TTC549 (cell line): ENCODE results near the gene NUP214.
"Not testable (repeated sequence)": the region's sequence is repeated elsewhere in the genome, so short reads cannot be mapped to it uniquely, and the experiment has no call there.

ENCODE experiments used
- FAIRE-seq: peaks from 2 replicates; lab custom pipeline; 2012; peaks lifted over from hg19 to GRCh38; lab: Jason Lieb, UNC

The NUP214 gene

GRCh38 chr9:131096269-131097125, 28.9 kb upstream of the NUP214 start, which contains the start of gene AIF1L:
Gene AIF1L, plus strand, starts transcription at chr9:131096531. Its CDS starts 99 bp downstream, at chr9:131096630.
- FAIRE-seq: no peak

DNA sequence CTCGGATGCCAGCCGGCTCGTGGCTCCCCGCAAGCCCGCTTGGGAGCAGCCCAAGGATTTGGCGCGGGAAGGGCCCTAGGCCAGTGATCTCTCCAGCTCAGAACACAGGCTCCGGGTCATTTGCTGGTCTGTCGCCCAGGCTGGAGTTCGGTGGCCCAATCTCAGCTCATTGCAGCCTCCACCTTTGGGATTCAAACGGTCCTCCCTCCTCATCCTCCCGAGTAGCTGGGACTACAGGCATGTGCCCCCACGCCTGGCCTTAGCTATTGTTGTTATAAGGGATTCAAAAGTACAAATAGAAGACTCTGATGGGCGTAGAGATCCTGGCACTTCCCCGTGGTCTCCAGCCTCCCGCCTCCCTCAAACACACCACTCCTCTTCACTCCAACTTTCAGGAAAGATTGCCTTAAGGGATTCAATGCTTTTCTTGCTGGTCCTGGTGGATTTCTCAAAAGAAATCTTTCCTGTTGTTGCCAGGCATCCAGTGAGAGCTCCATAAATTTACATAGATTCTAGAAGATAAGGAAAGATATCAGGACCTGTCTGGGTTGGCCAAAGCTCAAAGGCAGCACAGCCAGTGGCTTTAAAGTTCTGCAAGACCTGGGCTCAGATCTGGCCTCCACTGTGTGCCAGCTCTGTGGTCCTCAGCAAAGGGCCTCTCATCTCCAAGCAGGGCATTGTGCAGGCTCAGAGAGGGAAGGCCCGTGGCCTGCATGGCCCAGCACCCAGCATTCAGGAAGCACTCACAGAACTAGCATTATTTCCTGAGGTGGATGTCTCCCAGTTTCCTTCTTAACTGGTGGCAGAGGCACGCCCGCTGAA, 28.0 kb upstream of the NUP214 start:
- FAIRE-seq: no peak

- FAIRE-seq: no peak
These were observed 27.5 kb upstream of the NUP214 start for GRCh38 chr9:131097948-131098278.

- FAIRE-seq: no peak
These were observed 26.8 kb upstream of the NUP214 start for GRCh38 chr9:131098391-131099101.

DNA sequence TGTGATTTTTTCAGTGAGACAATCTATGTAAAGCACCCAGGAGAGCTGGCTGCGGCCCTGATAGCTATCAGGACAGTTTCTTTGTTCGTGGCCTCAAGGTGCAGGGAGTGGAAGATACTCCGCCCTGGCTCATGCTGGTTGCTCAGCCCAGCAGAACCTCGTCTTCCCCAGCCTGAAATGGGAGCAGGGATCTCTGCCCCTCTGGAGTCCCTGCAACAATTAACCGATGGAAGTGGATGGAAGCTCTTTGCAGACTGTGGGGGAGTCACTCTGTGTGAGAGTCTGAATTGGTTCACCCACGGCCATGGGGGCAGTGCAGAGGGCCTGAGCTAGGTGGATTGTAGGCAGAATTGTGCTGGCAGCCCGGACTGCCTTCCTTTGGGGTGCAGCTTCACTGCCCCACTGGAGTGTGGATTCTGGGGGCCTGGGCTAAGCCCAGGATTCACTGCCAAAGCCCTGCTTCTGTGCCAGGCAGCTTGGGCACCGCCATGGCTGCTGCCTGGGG, 26.2 kb upstream of the NUP214 start:
- FAIRE-seq: no peak

GRCh38 chr9:131099845-131100244, 25.5 kb upstream of the NUP214 start:
- FAIRE-seq: not testable (repeated sequence)

- no peak for FAIRE-seq
These were observed 24.9 kb upstream of the NUP214 start for GRCh38 chr9:131100445-131100844.

- no peak for FAIRE-seq
These were observed 24.0 kb upstream of the NUP214 start for GRCh38 chr9:131101207-131101964.

DNA sequence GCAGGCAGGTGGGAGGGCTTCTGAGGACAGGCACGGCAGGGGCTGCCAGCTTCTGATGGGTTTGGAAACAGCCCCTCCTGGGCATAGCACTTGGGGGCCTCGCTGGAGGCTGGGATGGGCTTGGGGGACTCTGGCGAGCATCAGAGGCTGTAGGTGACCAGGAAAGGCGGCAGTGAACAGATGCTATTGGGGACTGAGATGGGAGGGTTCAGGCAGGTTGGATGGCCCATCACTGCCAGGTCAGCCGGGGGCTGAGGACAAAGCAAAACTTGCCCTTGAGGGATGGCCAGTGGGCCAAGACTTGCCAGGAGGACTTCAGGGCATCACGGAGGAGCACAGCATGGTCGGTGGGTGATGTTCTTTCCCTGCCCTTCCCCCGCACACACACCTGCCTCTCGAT, 22.4 kb upstream of the NUP214 start:
- no peak for FAIRE-seq

GRCh38 chr9:131103535-131103934, 21.9 kb upstream of the NUP214 start:
- FAIRE-seq: no peak

- no peak for FAIRE-seq
These were observed 21.2 kb upstream of the NUP214 start for GRCh38 chr9:131104016-131104740.

GRCh38 chr9:131105952-131106351, 19.4 kb upstream of the NUP214 start:
- no peak for FAIRE-seq

GRCh38 chr9:131107760-131108159, 17.6 kb upstream of the NUP214 start:
- no peak for FAIRE-seq

GRCh38 chr9:131111186-131111853, 14.1 kb upstream of the NUP214 start:
- FAIRE-seq: no peak

DNA sequence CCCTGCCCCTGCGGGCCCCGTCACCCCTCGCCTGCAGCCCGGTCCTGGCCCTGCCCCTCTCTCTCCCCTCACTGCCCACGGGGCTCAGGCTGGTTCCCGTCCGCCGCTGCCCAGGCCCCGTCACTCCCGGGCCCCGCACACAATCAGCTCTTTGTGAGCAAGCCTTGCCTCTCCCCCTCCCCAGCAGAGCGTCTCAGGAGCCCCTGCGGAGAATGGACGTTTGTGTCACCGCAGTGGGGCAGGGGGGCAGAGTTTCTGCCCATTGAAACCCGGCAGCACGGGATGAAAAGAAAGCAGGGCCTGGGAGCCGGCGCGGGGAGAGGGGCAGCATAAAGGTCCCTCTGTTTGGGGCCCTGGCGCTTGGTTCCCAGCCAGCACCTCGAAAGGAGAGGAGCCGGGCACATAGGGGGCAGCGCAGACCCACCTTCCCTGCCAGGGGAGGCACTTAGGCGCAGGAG, 13.5 kb upstream of the NUP214 start:
- no peak for FAIRE-seq

DNA sequence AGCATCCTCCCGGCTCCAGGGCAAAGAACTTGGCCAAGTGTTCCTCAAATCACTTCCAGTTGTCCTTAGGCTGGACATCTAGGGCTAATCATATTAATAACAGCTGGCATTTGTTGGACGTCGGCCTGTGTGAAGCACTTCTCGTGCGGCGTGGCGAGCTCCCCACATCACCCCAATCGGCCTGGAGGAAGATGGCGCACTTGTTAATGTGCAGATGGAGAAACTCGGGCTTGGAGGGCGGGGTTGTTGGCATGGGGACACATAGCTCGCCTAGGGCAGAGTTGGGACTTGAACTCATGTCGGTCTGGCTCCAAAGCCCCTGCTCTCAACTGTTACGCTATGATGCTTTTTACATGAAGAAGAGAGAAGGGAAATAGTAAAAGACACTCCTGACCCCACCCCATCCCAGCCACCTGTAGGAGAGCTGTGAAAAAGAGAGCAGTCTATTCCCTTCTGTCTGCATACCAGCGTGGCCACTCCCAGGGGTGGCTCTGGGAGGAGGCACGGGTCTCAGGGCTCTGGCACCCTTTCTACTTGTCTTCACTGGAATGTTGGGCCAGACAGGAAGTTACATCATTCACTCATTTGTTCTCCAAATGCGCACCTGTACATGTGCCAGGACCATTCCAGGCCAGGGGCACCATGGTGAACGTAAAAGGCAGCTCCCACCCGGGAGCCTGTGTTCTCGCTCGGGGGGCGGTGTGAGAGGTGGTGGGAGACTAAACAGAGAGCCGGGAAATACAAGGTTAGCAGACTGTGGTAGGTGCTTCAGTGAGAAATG, 12.8 kb upstream of the NUP214 start:
- no peak for FAIRE-seq

DNA sequence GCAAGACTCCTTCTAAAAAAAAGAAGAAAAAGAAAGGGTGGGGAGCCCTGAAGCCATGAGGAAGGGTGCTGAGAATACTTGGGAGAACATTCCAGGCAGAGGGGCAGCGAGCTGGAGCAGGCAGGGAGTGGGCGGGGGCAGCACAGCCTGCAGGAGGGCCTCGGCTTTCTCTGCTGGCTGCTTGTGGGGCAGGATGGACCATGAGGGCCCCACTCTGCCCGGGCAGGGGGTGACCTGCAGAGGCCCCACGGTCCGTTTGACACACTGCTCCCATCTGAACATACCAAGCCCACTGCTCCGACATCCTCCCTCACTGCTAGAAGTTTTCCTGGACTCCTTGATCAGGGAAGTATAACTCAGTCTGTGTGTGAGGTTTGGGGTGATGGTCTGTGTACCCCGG, 11.7 kb upstream of the NUP214 start:
- no peak for FAIRE-seq

GRCh38 chr9:131114084-131114535, 11.3 kb upstream of the NUP214 start:
- no peak for FAIRE-seq

- not testable (repeated sequence) for FAIRE-seq
These were observed 10.0 kb upstream of the NUP214 start for GRCh38 chr9:131115360-131115742.
